Skeletal muscle satellite cell (primary cell): ENCODE results near the gene GAK.
"Not testable (repeated sequence)": the region's sequence is repeated elsewhere in the genome, so short reads cannot be mapped to it uniquely, and the experiment has no call there.

Source experiments
- H3K27me3 ChIP-seq: 2 replicates; pipeline ENCODE4 v1.7.0; 2013; ENCODE audit warnings: low read length; ENCODE audit not compliant: control insufficient read depth, insufficient read depth
- H3K36me3 ChIP-seq: 2 replicates; pipeline ENCODE4 v1.7.0; 2013; ENCODE audit warnings: mild to moderate bottlenecking, control low read depth, low read length; ENCODE audit not compliant: insufficient read depth
- H3K4me1 ChIP-seq: 2 replicates; pipeline ENCODE4 v1.7.0; 2013; ENCODE audit warnings: low read length; ENCODE audit not compliant: control insufficient read depth, insufficient read depth
- H3K4me2 ChIP-seq: 2 replicates; pipeline ENCODE4 v1.7.0; 2013; ENCODE audit warnings: mild to moderate bottlenecking, low read length
- H3K4me3 ChIP-seq: 2 replicates; pipeline ENCODE4 v1.7.0; 2013; ENCODE audit warnings: low read length
- H3K9ac ChIP-seq: 2 replicates; pipeline ENCODE4 v1.7.0; 2013; ENCODE audit warnings: mild to moderate bottlenecking, low read depth, low read length, moderate library complexity
- H3K9me3 ChIP-seq: replicated peaks from 2 replicates; pipeline ENCODE4 v1.7.0; 2013; ENCODE audit warnings: mild to moderate bottlenecking, control low read depth, low read length

Gene GAK

GRCh38 chr4:808860-809570 lies 123.1 kb downstream of the GAK start:
- Histone ChIP-seq H3K27me3 (peaks cover 44% of the 10 kb centered on the region), H3K9ac (no peak overlapping the region), H3K9me3 (no peaks in the 10 kb centered on the region), H3K4me3 (no peak overlapping the region), H3K4me2 (no peak overlapping the region), H3K36me3 (no peaks in the 10 kb centered on the region), H3K4me1 (no peaks in the 10 kb centered on the region)

GRCh38 chr4:807792-808191 lies 124.3 kb downstream of the GAK start:
- Histone ChIP-seq H3K9me3 (no peaks in the 10 kb centered on the region), H3K4me1 (no peaks in the 10 kb centered on the region), H3K9ac (no peak overlapping the region), H3K27me3 (peaks cover 35% of the 10 kb centered on the region), H3K4me3 (no peak overlapping the region), H3K36me3 (no peaks in the 10 kb centered on the region), H3K4me2 (no peak overlapping the region)

- H3K4me1 ChIP-seq, H3K9ac ChIP-seq, H3K9me3 ChIP-seq, H3K4me3 ChIP-seq, H3K36me3 ChIP-seq, H3K4me2 ChIP-seq: not testable (repeated sequence)
- H3K27me3 ChIP-seq, result peaks cover 32% of the 10 kb centered on the region
These were observed 125.1 kb downstream of the GAK start for GRCh38 chr4:806979-807378.

- Histone ChIP-seq H3K36me3 (no peaks in the 10 kb centered on the region), H3K9ac (no peak overlapping the region), H3K4me1 (no peaks in the 10 kb centered on the region), H3K9me3 (no peaks in the 10 kb centered on the region), H3K4me2 (no peak overlapping the region), H3K4me3 (no peak overlapping the region), H3K27me3 (peaks cover 29% of the 10 kb centered on the region)
These were observed 127.3 kb downstream of the GAK start for GRCh38 chr4:804804-805203.

- Histone ChIP-seq H3K36me3 (no peaks in the 10 kb centered on the region), H3K4me3 (no peak overlapping the region), H3K4me2 (no peak overlapping the region), H3K9ac (no peak overlapping the region), H3K9me3 (no peaks in the 10 kb centered on the region), H3K27me3 (peaks cover 29% of the 10 kb centered on the region), H3K4me1 (no peaks in the 10 kb centered on the region)
These were observed 128.2 kb downstream of the GAK start for GRCh38 chr4:803884-804283.

- H3K27me3 ChIP-seq, result peaks cover 35% of the 10 kb centered on the region
- no peak overlapping the region for H3K9ac ChIP-seq
- no peak overlapping the region for H3K4me2 ChIP-seq
- H3K36me3 ChIP-seq, result no peaks in the 10 kb centered on the region
- H3K9me3 ChIP-seq, result no peaks in the 10 kb centered on the region
- H3K4me3 ChIP-seq, result no peak overlapping the region
- no peaks in the 10 kb centered on the region for H3K4me1 ChIP-seq
These were observed 130.5 kb downstream of the GAK start for GRCh38 chr4:801436-802124.
